Measurements from ENCODE around the gene LDAH.
A peak's percentile ranks its signal among the peaks of the same experiment; 100 is the strongest.

LDAH gene

GRCh38 chr2:20667531-20668401, 155.1 kb downstream of the LDAH start:
- no peak for DNase-seq (ENCODE audit: low read depth)

DNA sequence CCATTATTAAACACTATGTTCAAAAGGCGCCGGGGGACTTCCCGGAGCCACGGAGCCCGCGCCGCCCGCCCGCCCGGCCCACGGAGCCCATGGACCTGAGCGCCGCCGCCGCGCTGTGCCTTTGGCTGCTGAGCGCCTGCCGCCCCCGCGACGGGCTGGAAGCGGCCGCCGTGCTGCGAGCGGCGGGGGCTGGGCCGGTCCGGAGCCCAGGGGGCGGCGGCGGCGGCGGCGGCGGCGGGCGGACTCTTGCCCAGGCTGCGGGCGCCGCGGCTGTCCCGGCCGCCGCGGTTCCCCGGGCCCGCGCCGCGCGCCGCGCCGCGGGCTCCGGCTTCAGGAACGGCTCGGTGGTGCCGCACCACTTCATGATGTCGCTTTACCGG, 155.8 kb downstream of the LDAH start:
- DNase-seq (ENCODE audit: low read depth), result no peak

DNA sequence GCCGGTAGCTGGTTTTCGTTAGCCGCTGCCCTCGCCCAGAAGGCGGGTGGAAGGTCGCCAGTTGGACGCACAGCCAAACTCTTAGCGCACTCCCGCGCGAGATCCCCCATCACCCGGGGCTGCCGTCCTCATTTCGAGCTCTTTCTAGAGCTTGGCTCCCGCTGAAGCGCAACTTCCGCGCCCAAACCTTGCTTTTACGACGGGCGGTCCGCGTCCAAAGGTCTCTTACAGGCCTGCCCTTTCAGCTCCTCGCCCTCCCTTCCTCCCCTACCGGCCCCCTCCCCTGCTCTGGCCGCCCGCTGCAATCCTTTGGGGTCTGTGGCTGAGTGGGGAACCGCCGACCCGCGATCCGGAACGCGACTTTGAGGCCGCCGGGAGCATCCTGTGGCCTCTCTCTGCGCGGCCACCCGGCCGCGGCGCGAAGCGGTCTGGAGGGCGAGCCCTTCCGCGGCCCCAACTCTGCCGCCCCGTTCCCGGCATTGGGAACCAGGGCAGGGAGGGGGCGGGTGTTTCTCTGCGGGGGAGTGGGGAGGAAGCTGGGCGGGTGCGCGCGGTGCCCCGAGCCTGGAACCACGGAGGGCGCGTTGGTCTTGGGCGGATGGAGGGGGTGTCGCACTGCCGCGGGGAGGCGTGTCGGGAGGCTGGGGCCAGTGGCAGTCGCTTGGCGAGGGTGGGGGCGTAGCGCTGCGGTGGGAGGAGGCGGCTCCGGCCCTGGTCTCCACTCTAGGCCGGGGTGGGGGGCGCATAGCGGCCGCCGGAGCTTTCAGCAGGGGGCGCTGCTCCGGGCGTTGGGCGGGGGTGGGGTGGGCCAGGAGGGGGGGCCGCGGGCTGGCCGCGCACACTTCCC, 156.4 kb downstream of the LDAH start, which contains the start of gene GDF7:
Gene GDF7, plus strand, starts transcription at position 841 of the 847 bp plus-strand sequence. CDS start 96 bp downstream, outside the sequence.
- DNase-seq (ENCODE audit: low read depth), result no peak

GRCh38 chr2:20666005-20666303, 156.9 kb downstream of the LDAH start:
- DNase-seq (ENCODE audit: low read depth), result no peak

GRCh38 chr2:20665243-20666004, 157.5 kb downstream of the LDAH start:
- no peak for DNase-seq (ENCODE audit: low read depth)

DNA sequence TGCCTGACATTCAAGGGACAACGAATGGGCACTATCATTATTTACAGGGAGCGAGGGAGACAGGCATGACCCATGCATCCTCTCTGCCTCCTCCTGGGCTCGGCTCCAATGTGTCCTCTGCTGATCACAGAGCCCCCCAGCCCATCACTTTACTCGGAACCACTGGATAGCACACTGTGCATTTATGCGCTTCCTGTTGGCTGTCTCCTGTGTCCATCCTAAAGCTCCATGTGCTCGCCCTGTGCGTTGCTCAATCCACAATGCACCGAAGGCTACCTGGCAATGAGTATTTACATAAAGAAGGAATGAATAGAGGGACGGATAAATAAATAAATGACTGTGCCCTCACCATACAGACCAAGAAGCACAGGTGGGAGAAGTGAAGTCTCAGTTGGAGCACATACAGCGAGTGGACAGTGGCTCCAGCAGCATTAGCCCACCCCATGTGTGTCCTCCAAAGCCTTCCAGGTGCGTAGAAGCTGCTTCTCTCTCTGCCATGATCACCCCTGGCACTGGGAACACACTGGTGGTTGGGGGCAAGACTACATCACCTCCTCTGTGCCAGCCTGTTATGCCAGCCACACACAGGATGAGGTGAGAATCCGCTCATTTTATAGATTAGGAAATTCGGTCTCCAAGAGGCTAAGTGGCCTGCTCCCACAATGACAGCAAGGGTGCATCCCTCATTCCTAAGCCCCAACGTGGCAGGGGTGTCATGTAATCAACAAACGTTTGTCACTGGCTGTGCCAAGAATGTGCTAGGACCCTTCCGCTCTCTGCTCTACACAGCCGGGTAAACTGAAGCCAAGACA, 158.3 kb downstream of the LDAH start:
- no peak for DNase-seq (ENCODE audit: low read depth)

DNA sequence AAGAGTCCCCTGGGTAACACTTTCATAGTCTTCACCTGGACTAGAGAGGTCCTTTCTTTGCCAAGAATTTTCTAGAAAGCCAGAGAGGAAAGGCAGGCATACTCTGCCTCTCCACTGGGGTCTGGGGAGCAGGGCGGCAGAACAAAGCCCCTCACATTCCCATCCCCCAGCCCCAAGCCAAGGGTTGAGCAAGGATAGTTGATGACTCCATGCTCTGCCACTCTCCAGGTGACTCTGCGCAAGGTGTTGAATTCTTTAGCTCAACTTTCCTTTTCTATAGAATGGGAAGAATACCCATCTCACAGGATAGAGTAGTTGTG, 158.9 kb downstream of the LDAH start:
- no peak for DNase-seq (ENCODE audit: low read depth)

DNA sequence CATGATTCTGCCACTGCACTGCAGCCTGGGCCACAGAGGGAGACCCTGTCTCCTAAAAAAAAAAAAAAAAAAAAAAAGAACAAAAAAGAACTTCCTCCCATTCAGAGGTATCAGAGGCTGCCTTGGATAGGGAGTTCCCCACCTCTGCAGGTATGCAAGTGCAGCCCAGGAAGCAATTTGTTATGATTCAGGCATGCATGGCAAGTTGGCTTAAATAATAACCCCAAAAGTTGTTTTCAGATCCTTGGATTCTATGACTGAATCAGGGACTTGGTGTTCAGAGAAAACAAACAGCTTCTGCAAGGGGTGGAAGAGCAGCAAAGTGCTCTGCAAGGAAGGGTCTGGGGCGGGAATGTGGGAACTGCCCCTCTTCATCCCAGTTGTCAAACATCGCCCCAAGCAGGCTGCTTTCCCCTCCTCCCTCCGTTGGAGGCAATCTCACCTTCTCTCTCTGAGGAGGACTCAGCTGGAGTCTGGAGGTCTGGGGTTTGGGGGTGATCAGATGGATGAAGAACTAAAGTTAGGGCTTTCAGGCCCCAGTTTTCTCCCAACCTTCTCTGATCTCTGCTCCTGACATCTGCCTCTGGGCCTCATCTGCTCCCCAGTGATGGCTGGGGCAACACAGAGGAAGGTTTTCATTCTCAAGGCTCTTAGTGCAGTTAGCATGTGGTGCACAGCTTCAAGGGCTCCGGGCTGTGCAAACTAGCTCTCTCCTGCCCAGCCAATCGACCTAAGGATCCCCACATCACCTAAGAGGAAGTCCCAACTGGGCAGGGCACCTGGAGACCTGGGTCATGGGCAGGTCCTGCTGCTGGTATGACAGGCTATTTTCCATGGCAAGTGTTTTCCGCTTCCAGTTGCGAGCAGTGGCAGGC, 159.5 kb downstream of the LDAH start:
- no peak for DNase-seq (ENCODE audit: low read depth)

- DNase-seq (ENCODE audit: low read depth), result no peak
Observed at GRCh38 chr2:20662308-20662937, 160.5 kb downstream of the LDAH start.

DNA sequence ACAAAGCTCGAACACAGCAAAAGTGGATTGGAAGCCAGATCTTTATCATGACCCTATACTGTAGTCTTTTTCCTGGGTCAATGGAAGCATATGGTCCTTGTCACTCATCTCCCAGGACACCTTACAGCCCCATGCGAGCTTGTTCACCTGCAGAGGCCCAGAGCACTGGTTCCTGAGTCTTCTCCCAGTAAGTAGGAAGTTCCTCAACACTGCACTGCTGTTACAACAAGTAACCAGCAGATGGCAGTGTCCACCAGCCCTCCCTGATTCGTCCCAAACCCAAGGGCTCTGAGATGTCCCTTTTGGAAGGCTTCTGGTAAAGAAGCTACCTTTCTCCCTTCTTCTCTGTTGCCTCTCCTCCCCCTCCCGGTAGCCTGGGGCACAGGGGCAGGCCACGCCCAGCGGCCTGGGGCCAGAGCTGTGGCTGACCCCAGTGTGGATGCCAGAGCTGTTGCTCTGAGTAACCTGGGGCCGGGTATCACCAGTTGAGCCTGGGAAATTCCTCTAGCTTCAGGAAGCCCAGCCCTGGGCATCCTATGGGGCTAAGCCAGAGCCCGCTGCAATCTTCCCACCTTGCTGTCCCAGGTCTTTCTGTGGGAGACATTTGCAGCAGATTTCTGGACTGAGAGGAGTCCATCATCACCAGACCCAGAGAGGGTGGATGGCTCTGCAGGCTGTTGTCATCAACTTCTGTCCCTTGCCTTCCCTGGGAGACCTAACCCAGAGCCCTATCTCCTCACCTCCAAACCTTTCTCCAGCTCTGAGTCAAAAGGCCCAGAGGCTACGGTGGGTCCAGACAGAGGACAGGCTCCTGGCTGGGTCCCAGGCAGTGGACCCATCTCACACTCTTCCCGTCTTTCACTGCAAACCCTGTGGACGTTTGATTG, 161.2 kb downstream of the LDAH start:
- DNase-seq (ENCODE audit: low read depth), result peak; percentile 39

GRCh38 chr2:20660506-20661420, 162.1 kb downstream of the LDAH start:
- DNase-seq (ENCODE audit: low read depth), result no peak

GRCh38 chr2:20657522-20658235, 165.2 kb downstream of the LDAH start:
- DNase-seq (ENCODE audit: low read depth), result no peak

GRCh38 chr2:20656561-20656960, 166.3 kb downstream of the LDAH start:
- no peak for DNase-seq (ENCODE audit: low read depth)

DNA sequence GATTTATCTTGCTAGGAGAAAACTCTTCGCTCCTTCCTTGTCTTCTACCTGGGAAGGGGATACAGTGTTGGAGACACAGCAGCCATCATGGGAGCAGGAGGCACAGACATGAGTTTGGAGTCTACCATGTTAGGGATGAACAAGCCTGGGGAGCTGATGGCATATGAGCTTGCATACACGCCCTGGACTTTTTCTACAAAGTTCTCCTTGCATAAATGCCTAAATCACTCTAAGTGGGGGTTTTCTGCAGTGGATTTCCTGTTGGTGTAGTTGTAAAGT, 168.4 kb downstream of the LDAH start:
- DNase-seq (ENCODE audit: low read depth), result no peak

DNA sequence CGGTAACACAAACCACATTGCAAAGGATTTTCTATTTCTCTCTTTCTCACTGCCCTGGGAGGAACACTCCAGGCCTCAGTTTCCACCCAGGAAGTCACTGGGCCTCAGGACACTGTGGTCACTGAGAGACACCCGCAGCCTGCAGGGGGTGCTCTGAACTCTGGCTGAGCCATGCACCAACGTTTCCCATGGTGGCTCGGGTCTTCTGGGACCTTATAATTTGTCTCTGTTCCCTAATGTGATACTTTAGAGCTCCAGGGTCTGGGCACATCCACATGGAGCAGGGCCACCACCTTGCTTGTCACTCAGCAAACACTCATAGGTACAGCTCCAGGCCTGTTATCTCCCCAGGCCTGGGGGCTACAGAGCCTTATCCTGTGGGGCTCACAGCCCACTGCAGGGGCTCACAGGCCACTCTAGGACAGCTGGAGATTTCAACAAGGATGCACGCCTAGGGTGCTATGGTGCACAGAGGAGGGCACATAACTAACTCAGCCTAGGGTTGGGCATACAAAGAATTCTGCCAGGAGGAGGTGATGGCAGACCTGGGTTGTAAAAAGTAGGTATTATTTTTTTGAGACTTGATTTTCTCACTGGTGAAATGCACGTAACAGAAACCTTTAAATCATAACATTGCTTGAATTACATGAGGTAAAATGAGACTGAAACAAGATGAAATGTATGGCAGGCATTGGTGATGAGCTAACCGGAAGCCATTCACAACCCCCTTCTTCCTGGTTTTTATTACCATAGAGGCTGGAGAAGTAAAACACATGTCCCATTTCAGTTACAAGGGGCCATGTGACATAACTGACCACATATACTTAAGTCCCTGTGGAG, 169.0 kb downstream of the LDAH start:
- DNase-seq (ENCODE audit: low read depth), result no peak

GRCh38 chr2:20652673-20653575, 170.0 kb downstream of the LDAH start:
- no peak for DNase-seq (ENCODE audit: low read depth)

All from stimulated activated CD8-positive, alpha-beta memory T cell treated with anti-CD3 and anti-CD28 coated beads, Interleukin-4, amount 100 ng/mL, for 24 hours (primary cell).